ENCODE results near the gene PNRC1.
"Not testable (repeated sequence)": the region's sequence is repeated elsewhere in the genome, so short reads cannot be mapped to it uniquely, and the experiment has no call there.

The PNRC1 gene

DNA sequence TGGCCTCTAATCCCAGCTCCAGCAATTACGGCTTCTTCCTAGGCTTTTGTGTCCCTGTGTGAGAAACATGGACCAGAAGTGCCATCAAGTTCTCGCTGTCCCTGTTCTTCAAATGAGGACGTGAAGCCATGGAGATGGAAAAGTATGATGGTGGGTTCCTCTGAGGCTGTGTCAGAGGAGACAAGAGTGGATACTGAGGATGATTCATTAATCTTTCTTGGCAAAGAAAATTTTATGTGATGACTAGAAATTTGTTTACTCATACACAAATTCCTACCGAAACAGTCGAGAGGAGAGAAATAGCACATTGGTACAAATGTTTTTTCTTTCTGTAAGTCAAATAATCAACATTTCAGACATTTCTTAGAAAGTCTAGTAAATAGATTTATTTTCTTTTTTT is 35.0 kb upstream of the PNRC1 start:
- Histone ChIP-seq H3K9me3 (ENCODE audit: control insufficient read depth, low read length) (no peaks in the 10 kb centered on the region), H3K4me3 (ENCODE audit: low read length) (no peak overlapping the region), H3K27me3 (ENCODE audit: control insufficient read depth, insufficient read depth, low read length) (no peaks in the 10 kb centered on the region), H3K4me1 (ENCODE audit: control insufficient read depth, insufficient read depth, low read length) (peaks cover 17% of the 10 kb centered on the region), H3K36me3 (ENCODE audit: control insufficient read depth, insufficient read depth, low read length) (no peaks in the 10 kb centered on the region), H3K9ac (ENCODE audit: low read length) (no peak overlapping the region)

DNA sequence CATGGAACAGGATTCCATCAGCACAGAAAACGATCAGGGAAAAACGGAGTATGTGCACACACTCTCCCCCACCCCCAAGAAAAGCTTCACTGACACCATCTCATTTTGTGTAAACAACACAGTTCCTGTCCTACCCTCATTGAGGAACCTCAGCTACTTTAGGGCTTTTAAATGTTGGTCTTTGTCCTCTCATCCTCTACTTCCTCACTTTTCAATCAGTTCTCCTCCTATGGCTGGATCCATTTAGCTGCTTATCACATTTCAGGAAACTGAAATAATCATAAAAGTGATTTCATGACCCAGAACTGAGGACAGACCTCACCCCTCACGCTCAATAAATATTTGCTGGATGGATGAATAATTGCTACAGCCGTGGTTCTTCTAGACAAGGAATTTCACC is 33.1 kb upstream of the PNRC1 start:
- Histone ChIP-seq H3K9ac (ENCODE audit: low read length) (no peak overlapping the region), H3K4me1 (ENCODE audit: control insufficient read depth, insufficient read depth, low read length) (peaks cover 20% of the 10 kb centered on the region)

DNA sequence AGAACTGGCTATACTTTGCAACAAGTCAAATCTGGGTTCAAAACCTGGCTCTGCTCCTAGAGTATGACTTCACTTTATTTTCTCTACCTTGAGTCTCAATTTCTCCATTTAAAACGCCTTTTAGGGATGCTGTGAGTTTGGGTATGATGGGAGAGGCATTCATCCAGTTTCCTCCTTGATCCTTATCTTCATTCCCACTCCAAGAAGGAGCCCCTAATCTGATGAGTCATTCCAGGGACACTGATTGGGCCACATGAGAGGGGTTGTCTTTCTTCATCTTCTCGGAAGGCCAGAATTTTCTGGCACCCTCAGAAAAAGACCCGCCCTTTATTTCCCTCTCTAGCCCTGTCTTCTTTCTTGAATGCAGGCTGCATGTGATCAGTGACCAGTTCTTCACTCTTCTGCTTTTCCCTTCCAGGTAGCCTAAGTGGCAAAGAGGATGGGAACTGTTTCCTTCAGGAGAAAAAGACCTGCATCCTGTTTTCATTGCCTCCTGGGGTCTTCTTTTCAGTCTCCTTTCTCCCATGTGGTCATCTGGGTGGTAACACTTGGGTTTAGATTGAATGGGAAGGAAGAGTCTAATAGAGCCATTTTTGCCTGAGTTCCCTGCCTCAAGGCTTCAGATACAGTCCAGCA is 32.1 kb upstream of the PNRC1 start:
- Histone ChIP-seq H3K4me1 (ENCODE audit: control insufficient read depth, insufficient read depth, low read length) (peaks cover 20% of the 10 kb centered on the region), H3K27me3 (ENCODE audit: control insufficient read depth, insufficient read depth, low read length) (no peaks in the 10 kb centered on the region), H3K9me3 (ENCODE audit: control insufficient read depth, low read length) (no peaks in the 10 kb centered on the region), H3K9ac (ENCODE audit: low read length) (no peak overlapping the region), H3K36me3 (ENCODE audit: control insufficient read depth, insufficient read depth, low read length) (no peaks in the 10 kb centered on the region), H3K4me3 (ENCODE audit: low read length) (no peak overlapping the region)

More for the DNA sequence above, 33.1 kb upstream of the PNRC1 start:
- Histone ChIP-seq H3K27me3 (ENCODE audit: control insufficient read depth, insufficient read depth, low read length) (no peaks in the 10 kb centered on the region), H3K36me3 (ENCODE audit: control insufficient read depth, insufficient read depth, low read length) (no peaks in the 10 kb centered on the region), H3K4me3 (ENCODE audit: low read length) (no peak overlapping the region), H3K9me3 (ENCODE audit: control insufficient read depth, low read length) (no peaks in the 10 kb centered on the region)

DNA sequence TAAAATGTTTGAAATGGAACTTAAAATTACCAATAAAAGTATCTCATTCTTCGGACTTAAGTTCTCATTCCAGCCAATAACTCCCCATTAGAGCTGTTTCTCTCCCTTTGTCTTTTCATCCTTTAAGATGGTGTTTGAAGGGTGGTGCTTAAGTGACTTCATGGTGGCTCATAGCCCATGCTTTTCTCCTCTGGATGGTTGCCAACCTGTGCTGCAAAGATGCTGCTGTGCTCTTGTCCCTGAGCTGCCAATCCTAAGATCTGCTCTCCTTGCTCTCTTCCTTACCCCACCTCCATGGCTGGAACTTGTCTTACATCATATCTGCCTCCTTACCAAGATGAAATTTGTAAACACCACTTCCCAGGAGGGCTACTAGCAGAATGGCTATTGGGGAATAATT is 31.6 kb upstream of the PNRC1 start:
- peaks cover 20% of the 10 kb centered on the region for H3K4me1 ChIP-seq (ENCODE audit: control insufficient read depth, insufficient read depth, low read length)

DNA sequence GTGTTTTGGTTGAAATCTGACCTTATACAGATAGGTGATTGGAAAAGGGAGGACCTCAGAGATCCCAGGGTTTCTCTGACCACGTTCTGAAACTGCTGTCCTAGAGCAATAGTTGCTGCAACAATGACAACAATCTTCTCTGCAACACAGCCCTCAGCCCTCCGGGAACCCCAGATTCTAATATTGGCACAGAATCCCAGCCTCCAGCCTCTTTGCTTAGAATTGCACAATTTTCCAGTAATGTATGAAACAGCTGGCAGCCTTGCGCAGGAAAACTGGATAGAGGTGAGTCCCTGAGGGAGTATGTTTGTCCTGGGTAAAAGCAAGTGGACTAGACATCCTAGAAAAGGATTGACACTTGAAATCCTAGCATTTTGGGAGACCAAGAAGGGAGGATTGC is 30.4 kb upstream of the PNRC1 start:
- peaks cover 16% of the 10 kb centered on the region for H3K4me1 ChIP-seq (ENCODE audit: control insufficient read depth, insufficient read depth, low read length)
- no peak overlapping the region for H3K9ac ChIP-seq (ENCODE audit: low read length)
- no peak overlapping the region for H3K4me3 ChIP-seq (ENCODE audit: low read length)
- H3K27me3 ChIP-seq (ENCODE audit: control insufficient read depth, insufficient read depth, low read length), result no peaks in the 10 kb centered on the region
- H3K9me3 ChIP-seq (ENCODE audit: control insufficient read depth, low read length), result no peaks in the 10 kb centered on the region
- H3K36me3 ChIP-seq (ENCODE audit: control insufficient read depth, insufficient read depth, low read length), result no peaks in the 10 kb centered on the region

More for the DNA sequence above, 31.6 kb upstream of the PNRC1 start:
- Histone ChIP-seq H3K36me3 (ENCODE audit: control insufficient read depth, insufficient read depth, low read length) (no peaks in the 10 kb centered on the region), H3K9me3 (ENCODE audit: control insufficient read depth, low read length) (no peaks in the 10 kb centered on the region), H3K27me3 (ENCODE audit: control insufficient read depth, insufficient read depth, low read length) (no peaks in the 10 kb centered on the region), H3K9ac (ENCODE audit: low read length) (no peak overlapping the region), H3K4me3 (ENCODE audit: low read length) (no peak overlapping the region)

DNA sequence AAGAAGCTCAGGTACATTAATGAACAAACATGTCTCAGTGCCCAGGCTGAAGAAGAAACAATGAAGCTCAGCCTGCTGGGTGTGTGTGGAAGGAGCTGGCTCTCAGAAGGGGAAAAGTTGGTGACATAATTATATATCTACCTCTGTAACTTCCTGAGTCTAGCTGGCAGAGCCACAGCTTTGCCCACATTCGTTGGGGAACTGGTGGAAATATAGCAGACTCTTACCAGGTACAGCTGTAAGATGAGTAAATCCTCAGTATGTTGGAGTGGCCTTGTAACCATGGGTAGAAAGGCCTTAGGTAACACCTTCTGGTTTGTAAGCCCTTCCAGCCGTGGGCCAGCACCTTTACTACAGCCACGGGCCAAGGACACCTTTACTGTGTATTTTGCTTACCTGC is 29.9 kb upstream of the PNRC1 start:
- H3K27me3 ChIP-seq (ENCODE audit: control insufficient read depth, insufficient read depth, low read length), result no peaks in the 10 kb centered on the region
- no peaks in the 10 kb centered on the region for H3K36me3 ChIP-seq (ENCODE audit: control insufficient read depth, insufficient read depth, low read length)
- no peak overlapping the region for H3K9ac ChIP-seq (ENCODE audit: low read length)
- peaks cover 16% of the 10 kb centered on the region for H3K4me1 ChIP-seq (ENCODE audit: control insufficient read depth, insufficient read depth, low read length)
- H3K9me3 ChIP-seq (ENCODE audit: control insufficient read depth, low read length), result no peaks in the 10 kb centered on the region
- no peak overlapping the region for H3K4me3 ChIP-seq (ENCODE audit: low read length)

DNA sequence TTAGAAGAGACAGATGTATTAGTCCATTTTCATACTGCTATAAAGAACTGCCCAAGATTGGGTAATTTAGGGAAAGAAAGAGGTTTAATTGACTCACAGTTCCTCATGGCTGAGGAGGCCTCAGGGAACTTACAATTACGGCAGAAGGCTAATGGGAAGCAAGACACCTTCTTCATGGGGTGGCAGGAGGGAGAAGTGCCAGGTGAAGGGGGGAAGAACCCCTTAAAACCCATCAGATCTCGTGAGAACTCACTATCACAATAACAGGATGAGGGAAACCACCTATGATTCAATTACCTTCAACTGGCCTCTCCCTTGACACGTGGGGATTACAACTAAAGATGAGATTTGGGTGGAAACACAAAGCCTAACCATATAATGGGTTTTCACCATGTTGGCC is 28.9 kb upstream of the PNRC1 start:
- Histone ChIP-seq H3K36me3 (ENCODE audit: control insufficient read depth, insufficient read depth, low read length) (no peaks in the 10 kb centered on the region), H3K4me1 (ENCODE audit: control insufficient read depth, insufficient read depth, low read length) (peaks cover 16% of the 10 kb centered on the region), H3K27me3 (ENCODE audit: control insufficient read depth, insufficient read depth, low read length) (no peaks in the 10 kb centered on the region), H3K9me3 (ENCODE audit: control insufficient read depth, low read length) (no peaks in the 10 kb centered on the region), H3K9ac (ENCODE audit: low read length) (no peak overlapping the region), H3K4me3 (ENCODE audit: low read length) (no peak overlapping the region)

DNA sequence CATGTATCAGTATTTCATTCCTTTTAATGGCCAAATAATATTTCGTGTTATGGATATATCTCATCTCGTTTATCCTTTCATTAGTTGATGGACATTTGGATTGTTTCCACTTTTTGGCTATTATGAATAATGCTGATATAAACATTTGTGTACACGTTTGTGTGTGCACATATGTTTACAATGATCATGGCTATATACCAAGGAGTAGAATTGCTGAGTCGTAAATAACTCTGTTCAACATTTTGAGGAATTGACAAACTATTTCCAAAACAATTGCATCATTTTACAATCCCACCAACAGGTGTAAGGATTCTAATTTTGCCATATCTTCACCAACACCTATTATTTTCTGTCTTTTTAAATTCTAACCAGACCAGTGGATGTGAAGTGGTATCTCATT is 26.3 kb upstream of the PNRC1 start:
- H3K27me3 ChIP-seq (ENCODE audit: control insufficient read depth, insufficient read depth, low read length), result no peaks in the 10 kb centered on the region

DNA sequence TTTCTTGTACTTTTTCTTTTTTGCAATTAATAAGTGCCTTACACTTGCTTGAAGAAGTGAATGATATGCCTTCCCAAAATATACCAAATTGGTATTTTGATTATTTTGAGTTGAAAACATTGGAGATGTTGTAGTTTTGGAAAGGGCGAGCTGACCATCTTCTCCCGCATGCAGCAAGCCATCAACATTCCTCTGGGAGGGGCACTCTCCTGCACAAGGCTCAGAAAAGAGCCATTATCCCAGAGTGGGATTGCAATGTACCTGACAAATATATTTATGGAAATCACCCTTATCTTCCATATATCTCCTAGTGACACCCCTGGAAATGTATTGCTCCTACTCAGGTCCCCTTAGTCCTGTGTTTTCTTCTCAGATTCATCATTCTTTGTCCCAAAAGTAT is 22.8 kb upstream of the PNRC1 start:
- Histone ChIP-seq H3K4me3 (ENCODE audit: low read length) (no peak overlapping the region), H3K27me3 (ENCODE audit: control insufficient read depth, insufficient read depth, low read length) (no peaks in the 10 kb centered on the region), H3K36me3 (ENCODE audit: control insufficient read depth, insufficient read depth, low read length) (no peaks in the 10 kb centered on the region), H3K9ac (ENCODE audit: low read length) (no peak overlapping the region), H3K9me3 (ENCODE audit: control insufficient read depth, low read length) (no peaks in the 10 kb centered on the region), H3K4me1 (ENCODE audit: control insufficient read depth, insufficient read depth, low read length) (no peaks in the 10 kb centered on the region)

More for the DNA sequence above, 26.3 kb upstream of the PNRC1 start:
- no peaks in the 10 kb centered on the region for H3K9me3 ChIP-seq (ENCODE audit: control insufficient read depth, low read length)
- no peak overlapping the region for H3K4me3 ChIP-seq (ENCODE audit: low read length)
- no peak overlapping the region for H3K9ac ChIP-seq (ENCODE audit: low read length)
- H3K36me3 ChIP-seq (ENCODE audit: control insufficient read depth, insufficient read depth, low read length), result no peaks in the 10 kb centered on the region
- H3K4me1 ChIP-seq (ENCODE audit: control insufficient read depth, insufficient read depth, low read length), result peaks cover 6% of the 10 kb centered on the region

DNA sequence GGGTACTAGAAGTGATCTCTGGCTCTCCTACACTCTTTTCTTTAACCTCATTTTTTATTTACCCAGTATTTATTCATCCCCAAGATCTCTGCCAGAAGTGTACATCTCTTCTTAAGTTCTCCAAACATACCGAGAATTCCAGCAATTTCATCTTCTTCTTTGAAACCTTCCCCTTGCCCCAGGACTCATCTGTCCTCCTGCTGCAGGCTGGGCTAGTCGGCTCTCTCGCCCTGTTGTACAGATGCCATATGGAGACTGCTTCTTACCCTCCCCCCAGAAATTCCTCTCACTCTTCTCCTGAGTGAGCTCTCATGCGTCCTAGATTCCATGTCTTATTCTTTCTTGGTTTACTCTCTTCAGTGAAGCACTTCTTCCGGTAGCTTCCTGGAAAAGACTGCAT is 21.9 kb upstream of the PNRC1 start:
- Histone ChIP-seq H3K4me3 (ENCODE audit: low read length) (no peak overlapping the region), H3K36me3 (ENCODE audit: control insufficient read depth, insufficient read depth, low read length) (no peaks in the 10 kb centered on the region), H3K27me3 (ENCODE audit: control insufficient read depth, insufficient read depth, low read length) (no peaks in the 10 kb centered on the region), H3K9me3 (ENCODE audit: control insufficient read depth, low read length) (no peaks in the 10 kb centered on the region), H3K9ac (ENCODE audit: low read length) (no peak overlapping the region), H3K4me1 (ENCODE audit: control insufficient read depth, insufficient read depth, low read length) (no peaks in the 10 kb centered on the region)

DNA sequence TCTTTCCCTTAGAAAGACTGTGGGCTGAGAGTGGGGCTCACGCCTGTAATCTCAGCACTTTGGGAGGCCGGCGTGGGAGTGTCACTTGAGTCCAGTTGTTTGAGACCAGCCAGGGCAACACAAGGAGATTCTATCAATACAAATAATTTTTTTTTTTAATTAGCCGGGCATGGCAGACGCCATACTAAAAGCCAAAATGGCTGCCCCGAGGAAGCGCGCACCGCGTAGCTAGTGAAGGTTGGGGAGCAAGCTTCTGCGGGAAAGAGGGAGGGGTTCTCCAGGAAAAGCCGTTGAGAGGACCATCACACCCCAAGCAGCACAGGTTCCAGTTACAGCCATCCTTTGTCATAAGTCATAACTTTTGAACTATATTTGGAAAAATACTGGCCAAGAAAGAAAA is 21.3 kb upstream of the PNRC1 start:
- no peaks in the 10 kb centered on the region for H3K4me1 ChIP-seq (ENCODE audit: control insufficient read depth, insufficient read depth, low read length)
- H3K36me3 ChIP-seq (ENCODE audit: control insufficient read depth, insufficient read depth, low read length), result no peaks in the 10 kb centered on the region
- H3K27me3 ChIP-seq (ENCODE audit: control insufficient read depth, insufficient read depth, low read length), result no peaks in the 10 kb centered on the region
- no peak overlapping the region for H3K9ac ChIP-seq (ENCODE audit: low read length)
- H3K9me3 ChIP-seq (ENCODE audit: control insufficient read depth, low read length), result no peaks in the 10 kb centered on the region
- no peak overlapping the region for H3K4me3 ChIP-seq (ENCODE audit: low read length)

DNA sequence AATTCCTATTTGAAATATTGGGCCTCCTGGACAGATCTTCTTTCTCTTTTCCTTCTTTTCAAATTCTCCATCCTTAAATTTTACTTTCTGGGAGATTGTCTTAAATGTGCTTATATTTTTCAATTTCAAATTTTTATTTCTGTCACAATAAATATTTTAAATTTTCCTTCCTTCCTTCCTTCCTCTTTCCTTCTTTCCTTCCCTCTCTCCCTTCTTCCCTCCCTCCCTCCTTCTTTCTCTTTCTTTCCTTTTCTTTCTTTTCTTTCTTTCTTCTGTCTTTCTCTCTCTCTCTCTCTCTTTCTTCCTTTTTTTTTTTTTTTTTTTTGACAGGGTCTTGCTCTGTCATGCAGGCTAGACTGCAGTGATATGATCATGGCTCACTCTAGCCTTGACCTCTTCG is 16.7 kb upstream of the PNRC1 start:
- Histone ChIP-seq H3K9me3 (ENCODE audit: control insufficient read depth, low read length) (no peaks in the 10 kb centered on the region), H3K27me3 (ENCODE audit: control insufficient read depth, insufficient read depth, low read length) (no peaks in the 10 kb centered on the region), H3K4me1 (ENCODE audit: control insufficient read depth, insufficient read depth, low read length) (no peaks in the 10 kb centered on the region)

DNA sequence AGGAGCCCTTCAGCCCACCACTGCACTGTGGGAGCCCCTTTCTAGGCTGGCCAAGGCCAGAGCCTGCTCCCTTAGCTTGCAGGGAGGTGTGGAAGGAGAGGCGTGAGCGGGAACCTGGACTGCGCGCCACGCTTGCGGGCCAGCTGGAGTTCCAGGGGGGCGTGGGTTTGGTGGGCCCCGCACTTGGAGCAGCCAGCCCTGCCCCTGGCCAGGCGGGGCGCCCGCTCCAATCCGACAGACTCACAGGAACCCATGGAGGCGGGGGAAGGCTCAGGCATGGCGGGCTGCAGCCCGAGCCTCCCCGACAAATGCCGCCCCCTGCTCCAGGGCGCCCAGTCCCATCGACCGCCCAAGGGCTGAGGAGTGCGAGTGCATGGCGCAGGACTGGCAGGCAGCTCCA is 15.6 kb upstream of the PNRC1 start:
- H3K27me3 ChIP-seq (ENCODE audit: control insufficient read depth, insufficient read depth, low read length); H3K4me3 ChIP-seq (ENCODE audit: low read length); H3K9ac ChIP-seq (ENCODE audit: low read length); H3K36me3 ChIP-seq (ENCODE audit: control insufficient read depth, insufficient read depth, low read length); H3K9me3 ChIP-seq (ENCODE audit: control insufficient read depth, low read length); H3K4me1 ChIP-seq (ENCODE audit: control insufficient read depth, insufficient read depth, low read length): not testable (repeated sequence)

More for the DNA sequence above, 16.7 kb upstream of the PNRC1 start:
- no peak overlapping the region for H3K4me3 ChIP-seq (ENCODE audit: low read length)
- no peak overlapping the region for H3K9ac ChIP-seq (ENCODE audit: low read length)
- H3K36me3 ChIP-seq (ENCODE audit: control insufficient read depth, insufficient read depth, low read length), result no peaks in the 10 kb centered on the region

Measured in mucosa of stomach (tissue), 1 donor.